GM23338 (cell line): ENCODE data around the gene SCLY. TPM values are rescaled to one million over a fixed set of nuclear protein-coding genes. Genes with fewer than 3 reads are reported as not detected.

Source experiments
- ATAC-seq: fragments of 200-7000 bp; cut with Tn5 transposase; 3 replicates; pipeline ENCODE4 v1.9.1; 2020
- DNase-seq: peaks from one replicate; pipeline ENCODE4 v3.0.0-alpha.2; 2015; ENCODE audit warnings: low spot score
- H2AFZ ChIP-seq: fragments of 200-600 bp; sonication (generic); 2 replicates; pipeline ENCODE4 v1.8.0; 2016; ENCODE audit warnings: antibody characterized with exemption, mild to moderate bottlenecking, moderate library complexity
- H3F3A ChIP-seq: fragments of 200-600 bp; sonication (generic); replicated peaks from 2 replicates; pipeline ENCODE4 v1.8.0; 2017; ENCODE audit warnings: antibody characterized with exemption, mixed run types, low read depth
- H3K27ac ChIP-seq: fragments of 200-600 bp; sonication (generic); 2 replicates; pipeline ENCODE4 v1.6.1; 2016; ENCODE audit warnings: low read depth
- H3K27me3 ChIP-seq: fragments of 200-600 bp; sonication (generic); 2 replicates; pipeline ENCODE4 v1.8.0; 2016; ENCODE audit warnings: mild to moderate bottlenecking, mixed run types, moderate library complexity; ENCODE audit not compliant: insufficient read depth
- H3K36me3 ChIP-seq: fragments of 200-600 bp; sonication (generic); 2 replicates; pipeline ENCODE4 v1.8.0; 2016; ENCODE audit warnings: mild to moderate bottlenecking; ENCODE audit not compliant: insufficient read depth
- H3K4me1 ChIP-seq: fragments of 200-600 bp; sonication (generic); 2 replicates; pipeline ENCODE4 v1.8.0; 2016; ENCODE audit warnings: mild to moderate bottlenecking, moderate library complexity; ENCODE audit not compliant: insufficient read depth
- H3K4me2 ChIP-seq: fragments of 200-600 bp; sonication (generic); 2 replicates; pipeline ENCODE4 v1.7.1; 2017; ENCODE audit warnings: mixed run types
- H3K4me3 ChIP-seq: fragments of 200-600 bp; sonication (generic); 2 replicates; pipeline ENCODE4 v1.6.1; 2016; ENCODE audit warnings: mixed run types
- H3K79me2 ChIP-seq: fragments of 200-600 bp; sonication (generic); replicated peaks from 2 replicates; pipeline ENCODE4 v1.8.0; 2017; ENCODE audit warnings: mild to moderate bottlenecking; ENCODE audit not compliant: insufficient read depth
- H3K9me2 ChIP-seq: fragments of 200-600 bp; sonication (generic); 2 replicates; pipeline ENCODE4 v1.8.0; 2017; ENCODE audit not compliant: insufficient read depth
- H4K20me1 ChIP-seq: fragments of 200-600 bp; sonication (generic); replicated peaks from 2 replicates; pipeline ENCODE4 v1.8.0; 2017; ENCODE audit warnings: mild to moderate bottlenecking; ENCODE audit not compliant: insufficient read depth
- H3K27ac Mint-ChIP-seq: 2 replicates; pipeline ENCODE4 v1.8.0; 2020; ENCODE audit warnings: inconsistent platforms, mild to moderate bottlenecking, moderate library complexity, mixed read lengths
- H3K27me3 Mint-ChIP-seq: 3 replicates; pipeline ENCODE4 v1.8.0; 2022; ENCODE audit warnings: low read depth, mild to moderate bottlenecking, moderate library complexity, mixed read lengths, inconsistent platforms; ENCODE audit not compliant: insufficient read depth, poor library complexity
- H3K36me3 Mint-ChIP-seq: 3 replicates; pipeline ENCODE4 v1.8.0; 2021; ENCODE audit warnings: low read depth, mild to moderate bottlenecking, inconsistent platforms, moderate library complexity, mixed read lengths
- H3K4me1 Mint-ChIP-seq: 3 replicates; pipeline ENCODE4 v1.8.0; 2020; ENCODE audit warnings: mild to moderate bottlenecking, inconsistent platforms, mixed read lengths
- H3K4me3 Mint-ChIP-seq: 3 replicates; pipeline ENCODE4 v1.8.0; 2021; ENCODE audit warnings: moderate library complexity, mild to moderate bottlenecking, inconsistent platforms, mixed read lengths
- H3K9me3 Mint-ChIP-seq: 3 replicates; pipeline ENCODE4 v1.8.0; 2020; ENCODE audit warnings: moderate library complexity, mild to moderate bottlenecking, inconsistent platforms, mixed read lengths
- CREB1 ChIP-seq: fragments of 250-450 bp; sonication (Bioruptor Pico); IDR thresholded peaks from 2 replicates; pipeline ENCODE4 v1.5.0; 2020; ENCODE audit warnings: low read depth, mild to moderate bottlenecking, moderate library complexity
- EZH2phosphoT487 ChIP-seq: fragments of 200-600 bp; sonication (generic); IDR thresholded peaks from one replicate; pipeline ENCODE4 v1.8.1; 2018; ENCODE audit warnings: antibody characterized with exemption; ENCODE audit not compliant: unreplicated experiment
- JUNB ChIP-seq: IDR thresholded peaks from one replicate; pipeline ENCODE4 v1.6.1; 2016; ENCODE audit warnings: antibody characterized with exemption; ENCODE audit not compliant: unreplicated experiment
- NANOG ChIP-seq: IDR thresholded peaks from 2 replicates; pipeline ENCODE4 v1.6.1; 2016; ENCODE audit warnings: antibody characterized with exemption, borderline replicate concordance
- ZNF114 ChIP-seq: fragments of 250-450 bp; sonication (Bioruptor Pico); IDR thresholded peaks from 2 replicates; pipeline ENCODE4 v1.5.0; 2020; ENCODE audit warnings: mild to moderate bottlenecking, moderate library complexity
- polyA plus RNA-seq: library from polyadenylated mRNA; unstranded; fragments of >200 nt; fragmentation: Nextera tagmentation; extraction: Ambion mirVana; gene quantifications from 2 replicates; pipeline ENCODE4 v1.2.1, GENCODE V29; 2016
- total RNA-seq: library from RNA; depleted of rRNA; stranded (reverse); fragments of >200 nt; shearing (Covaris generic); gene quantifications from 2 replicates; pipeline ENCODE4 v1.2.3, GENCODE V29; 2014
- TF ChIP-seq, protein P1 (sequence below): fragments of 250-450 bp; sonication (Bioruptor Pico); IDR thresholded peaks from 2 replicates; pipeline ENCODE4 v1.5.0; 2020; ENCODE audit warnings: mild to moderate bottlenecking, moderate library complexity
- TF ChIP-seq, protein P2 (sequence below), 2 experiments: fragments of 200-600 bp in 1 of 2; sonication (generic) in 1 of 2; conservative IDR thresholded peaks; 2 replicates each; pipeline versions ENCODE4 v1.5.1 to v1.6.1; 2016 to 2017; ENCODE audit warnings: antibody characterized with exemption in 2 of 2, low read depth in 2 of 2, mild to moderate bottlenecking in 2 of 2, moderate library complexity in 1 of 2
- TF ChIP-seq, protein P3 (sequence below): IDR thresholded peaks from one replicate; pipeline ENCODE4 v1.6.1; 2018; ENCODE audit warnings: antibody characterized with exemption; ENCODE audit not compliant: unreplicated experiment

SCLY gene
- total and polyA plus RNA-seq, 2 experiments from 2014 or later = 57.2 to 80.3 TPM

DNA sequence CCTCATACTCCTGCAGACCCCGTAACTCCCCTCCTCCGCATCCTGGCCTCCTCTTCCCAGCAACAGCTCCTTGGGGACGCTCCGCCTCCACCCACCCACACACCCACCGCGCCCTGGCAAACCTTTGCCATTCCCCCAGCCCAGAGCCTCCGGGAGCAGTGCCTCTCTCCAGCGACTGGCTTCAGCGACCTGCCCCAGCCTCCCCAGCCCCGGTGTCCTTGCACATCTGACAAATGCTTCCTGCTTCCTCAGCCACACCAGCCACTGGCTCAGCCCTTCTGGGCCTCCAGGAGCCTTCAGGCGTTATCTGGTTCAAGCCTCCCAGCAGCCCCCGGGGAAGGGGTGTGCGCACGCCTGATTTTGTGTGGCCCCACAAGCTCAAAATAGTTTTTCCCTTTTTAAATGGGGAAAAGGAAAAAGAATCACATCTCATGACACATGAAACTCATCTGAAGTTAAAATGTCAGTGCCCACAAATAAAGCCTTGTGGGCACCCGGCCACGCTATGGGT lies 53.6 kb downstream of the SCLY start:
- Histone ChIP-seq H3K9me2 (no peaks in the 10 kb centered on the region), H3K4me3 (no peak overlapping the region), H3K27me3 (no peaks in the 10 kb centered on the region), H4K20me1 (no peaks in the 10 kb centered on the region), H3F3A (no peaks in the 10 kb centered on the region), H3K79me2 (no peaks in the 10 kb centered on the region), H2AFZ (no peak overlapping the region), H3K4me1 (no peaks in the 10 kb centered on the region; the same call in 1 of the 2 replicates), H3K36me3 (no peaks in the 10 kb centered on the region; the same call in 1 of the 2 replicates), H3K27ac (no peak overlapping the region), H3K4me2 (no peak overlapping the region)
- Mint-ChIP-seq H3K4me1 (peaks cover 7% of the 10 kb centered on the region), H3K36me3 (no peaks in the 10 kb centered on the region), H3K27me3 (peaks cover 11% of the 10 kb centered on the region), H3K9me3 (peaks cover 13% of the 10 kb centered on the region; the same call in 2 of the 3 replicates), H3K4me3 (no peak overlapping the region), H3K27ac (no peak overlapping the region)
- ATAC-seq (no peak; the same call in 2 of the 3 replicates), DNase-seq (no peak)
- TF ChIP-seq NANOG (no peak), JUNB (no peak), CREB1 (CRISPR knock-in tag) (no peak), ZNF114 (no peak), EZH2phosphoT487 (no peak)
- TF ChIP-seq, protein P1, sequence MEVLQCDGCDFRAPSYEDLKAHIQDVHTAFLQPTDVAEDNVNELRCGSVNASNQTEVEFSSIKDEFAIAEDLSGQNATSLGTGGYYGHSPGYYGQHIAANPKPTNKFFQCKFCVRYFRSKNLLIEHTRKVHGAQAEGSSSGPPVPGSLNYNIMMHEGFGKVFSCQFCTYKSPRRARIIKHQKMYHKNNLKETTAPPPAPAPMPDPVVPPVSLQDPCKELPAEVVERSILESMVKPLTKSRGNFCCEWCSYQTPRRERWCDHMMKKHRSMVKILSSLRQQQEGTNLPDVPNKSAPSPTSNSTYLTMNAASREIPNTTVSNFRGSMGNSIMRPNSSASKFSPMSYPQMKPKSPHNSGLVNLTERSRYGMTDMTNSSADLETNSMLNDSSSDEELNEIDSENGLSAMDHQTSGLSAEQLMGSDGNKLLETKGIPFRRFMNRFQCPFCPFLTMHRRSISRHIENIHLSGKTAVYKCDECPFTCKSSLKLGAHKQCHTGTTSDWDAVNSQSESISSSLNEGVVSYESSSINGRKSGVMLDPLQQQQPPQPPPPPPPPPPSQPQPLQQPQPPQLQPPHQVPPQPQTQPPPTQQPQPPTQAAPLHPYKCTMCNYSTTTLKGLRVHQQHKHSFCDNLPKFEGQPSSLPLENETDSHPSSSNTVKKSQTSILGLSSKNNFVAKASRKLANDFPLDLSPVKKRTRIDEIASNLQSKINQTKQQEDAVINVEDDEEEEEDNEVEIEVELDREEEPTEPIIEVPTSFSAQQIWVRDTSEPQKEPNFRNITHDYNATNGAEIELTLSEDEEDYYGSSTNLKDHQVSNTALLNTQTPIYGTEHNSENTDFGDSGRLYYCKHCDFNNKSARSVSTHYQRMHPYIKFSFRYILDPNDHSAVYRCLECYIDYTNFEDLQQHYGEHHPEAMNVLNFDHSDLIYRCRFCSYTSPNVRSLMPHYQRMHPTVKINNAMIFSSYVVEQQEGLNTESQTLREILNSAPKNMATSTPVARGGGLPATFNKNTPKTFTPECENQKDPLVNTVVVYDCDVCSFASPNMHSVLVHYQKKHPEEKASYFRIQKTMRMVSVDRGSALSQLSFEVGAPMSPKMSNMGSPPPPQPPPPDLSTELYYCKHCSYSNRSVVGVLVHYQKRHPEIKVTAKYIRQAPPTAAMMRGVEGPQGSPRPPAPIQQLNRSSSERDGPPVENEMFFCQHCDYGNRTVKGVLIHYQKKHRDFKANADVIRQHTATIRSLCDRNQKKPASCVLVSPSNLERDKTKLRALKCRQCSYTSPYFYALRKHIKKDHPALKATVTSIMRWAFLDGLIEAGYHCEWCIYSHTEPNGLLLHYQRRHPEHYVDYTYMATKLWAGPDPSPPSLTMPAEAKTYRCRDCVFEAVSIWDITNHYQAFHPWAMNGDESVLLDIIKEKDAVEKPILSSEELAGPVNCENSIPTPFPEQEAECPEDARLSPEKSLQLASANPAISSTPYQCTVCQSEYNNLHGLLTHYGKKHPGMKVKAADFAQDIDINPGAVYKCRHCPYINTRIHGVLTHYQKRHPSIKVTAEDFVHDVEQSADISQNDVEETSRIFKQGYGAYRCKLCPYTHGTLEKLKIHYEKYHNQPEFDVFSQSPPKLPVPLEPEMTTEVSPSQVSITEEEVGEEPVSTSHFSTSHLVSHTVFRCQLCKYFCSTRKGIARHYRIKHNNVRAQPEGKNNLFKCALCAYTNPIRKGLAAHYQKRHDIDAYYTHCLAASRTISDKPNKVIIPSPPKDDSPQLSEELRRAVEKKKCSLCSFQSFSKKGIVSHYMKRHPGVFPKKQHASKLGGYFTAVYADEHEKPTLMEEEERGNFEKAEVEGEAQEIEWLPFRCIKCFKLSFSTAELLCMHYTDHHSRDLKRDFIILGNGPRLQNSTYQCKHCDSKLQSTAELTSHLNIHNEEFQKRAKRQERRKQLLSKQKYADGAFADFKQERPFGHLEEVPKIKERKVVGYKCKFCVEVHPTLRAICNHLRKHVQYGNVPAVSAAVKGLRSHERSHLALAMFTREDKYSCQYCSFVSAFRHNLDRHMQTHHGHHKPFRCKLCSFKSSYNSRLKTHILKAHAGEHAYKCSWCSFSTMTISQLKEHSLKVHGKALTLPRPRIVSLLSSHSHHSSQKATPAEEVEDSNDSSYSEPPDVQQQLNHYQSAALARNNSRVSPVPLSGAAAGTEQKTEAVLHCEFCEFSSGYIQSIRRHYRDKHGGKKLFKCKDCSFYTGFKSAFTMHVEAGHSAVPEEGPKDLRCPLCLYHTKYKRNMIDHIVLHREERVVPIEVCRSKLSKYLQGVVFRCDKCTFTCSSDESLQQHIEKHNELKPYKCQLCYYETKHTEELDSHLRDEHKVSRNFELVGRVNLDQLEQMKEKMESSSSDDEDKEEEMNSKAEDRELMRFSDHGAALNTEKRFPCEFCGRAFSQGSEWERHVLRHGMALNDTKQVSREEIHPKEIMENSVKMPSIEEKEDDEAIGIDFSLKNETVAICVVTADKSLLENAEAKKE (CRISPR knock-in tag) = no peak
- TF ChIP-seq, protein P2, sequence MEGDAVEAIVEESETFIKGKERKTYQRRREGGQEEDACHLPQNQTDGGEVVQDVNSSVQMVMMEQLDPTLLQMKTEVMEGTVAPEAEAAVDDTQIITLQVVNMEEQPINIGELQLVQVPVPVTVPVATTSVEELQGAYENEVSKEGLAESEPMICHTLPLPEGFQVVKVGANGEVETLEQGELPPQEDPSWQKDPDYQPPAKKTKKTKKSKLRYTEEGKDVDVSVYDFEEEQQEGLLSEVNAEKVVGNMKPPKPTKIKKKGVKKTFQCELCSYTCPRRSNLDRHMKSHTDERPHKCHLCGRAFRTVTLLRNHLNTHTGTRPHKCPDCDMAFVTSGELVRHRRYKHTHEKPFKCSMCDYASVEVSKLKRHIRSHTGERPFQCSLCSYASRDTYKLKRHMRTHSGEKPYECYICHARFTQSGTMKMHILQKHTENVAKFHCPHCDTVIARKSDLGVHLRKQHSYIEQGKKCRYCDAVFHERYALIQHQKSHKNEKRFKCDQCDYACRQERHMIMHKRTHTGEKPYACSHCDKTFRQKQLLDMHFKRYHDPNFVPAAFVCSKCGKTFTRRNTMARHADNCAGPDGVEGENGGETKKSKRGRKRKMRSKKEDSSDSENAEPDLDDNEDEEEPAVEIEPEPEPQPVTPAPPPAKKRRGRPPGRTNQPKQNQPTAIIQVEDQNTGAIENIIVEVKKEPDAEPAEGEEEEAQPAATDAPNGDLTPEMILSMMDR (conservative IDR thresholded peaks at IDR 0.05; ENCODE audit: low read depth in 2 of 2) = no peak
- TF ChIP-seq, protein P3, sequence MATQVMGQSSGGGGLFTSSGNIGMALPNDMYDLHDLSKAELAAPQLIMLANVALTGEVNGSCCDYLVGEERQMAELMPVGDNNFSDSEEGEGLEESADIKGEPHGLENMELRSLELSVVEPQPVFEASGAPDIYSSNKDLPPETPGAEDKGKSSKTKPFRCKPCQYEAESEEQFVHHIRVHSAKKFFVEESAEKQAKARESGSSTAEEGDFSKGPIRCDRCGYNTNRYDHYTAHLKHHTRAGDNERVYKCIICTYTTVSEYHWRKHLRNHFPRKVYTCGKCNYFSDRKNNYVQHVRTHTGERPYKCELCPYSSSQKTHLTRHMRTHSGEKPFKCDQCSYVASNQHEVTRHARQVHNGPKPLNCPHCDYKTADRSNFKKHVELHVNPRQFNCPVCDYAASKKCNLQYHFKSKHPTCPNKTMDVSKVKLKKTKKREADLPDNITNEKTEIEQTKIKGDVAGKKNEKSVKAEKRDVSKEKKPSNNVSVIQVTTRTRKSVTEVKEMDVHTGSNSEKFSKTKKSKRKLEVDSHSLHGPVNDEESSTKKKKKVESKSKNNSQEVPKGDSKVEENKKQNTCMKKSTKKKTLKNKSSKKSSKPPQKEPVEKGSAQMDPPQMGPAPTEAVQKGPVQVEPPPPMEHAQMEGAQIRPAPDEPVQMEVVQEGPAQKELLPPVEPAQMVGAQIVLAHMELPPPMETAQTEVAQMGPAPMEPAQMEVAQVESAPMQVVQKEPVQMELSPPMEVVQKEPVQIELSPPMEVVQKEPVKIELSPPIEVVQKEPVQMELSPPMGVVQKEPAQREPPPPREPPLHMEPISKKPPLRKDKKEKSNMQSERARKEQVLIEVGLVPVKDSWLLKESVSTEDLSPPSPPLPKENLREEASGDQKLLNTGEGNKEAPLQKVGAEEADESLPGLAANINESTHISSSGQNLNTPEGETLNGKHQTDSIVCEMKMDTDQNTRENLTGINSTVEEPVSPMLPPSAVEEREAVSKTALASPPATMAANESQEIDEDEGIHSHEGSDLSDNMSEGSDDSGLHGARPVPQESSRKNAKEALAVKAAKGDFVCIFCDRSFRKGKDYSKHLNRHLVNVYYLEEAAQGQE = no peak
